Gastroesophageal sphincter (tissue), 3 donors: Measurements from ENCODE around the gene ICOS.

Source experiments
- CTCF ChIP-seq, 4 experiments: fragments of 200-600 bp in 2 of 4; fragments of 450-650 bp in 2 of 4; sonication (generic) in 1 of 4; IDR thresholded peaks; one replicate each; pipeline ENCODE4 v1.5.1; 2017 to 2019; ENCODE audit warnings: antibody characterized with exemption in 4 of 4, mild to moderate bottlenecking in 2 of 4, moderate library complexity in 2 of 4
- EP300 ChIP-seq: sonication (generic); formaldehyde crosslinking; IDR thresholded peaks from one replicate; pipeline ENCODE4 v1.6.1; 2017; ENCODE audit warnings: antibody characterized with exemption, mild to moderate bottlenecking
- POLR2A ChIP-seq, 2 donors: fragments of 450-650 bp; IDR thresholded peaks; one replicate each; pipeline ENCODE4 v1.6.1; 2017; ENCODE audit warnings: antibody characterized with exemption in 2 of 2, mild to moderate bottlenecking in 2 of 2, moderate library complexity in 1 of 2
- POLR2AphosphoS5 ChIP-seq: sonication (generic); formaldehyde crosslinking; IDR thresholded peaks from one replicate; pipeline ENCODE4 v1.6.1; 2017; ENCODE audit warnings: antibody characterized with exemption

- TF ChIP-seq CTCF (IDR thresholded peaks at IDR 0.05) (no peak), POLR2A (IDR thresholded peaks at IDR 0.05) (no peak), EP300 (no peak), POLR2AphosphoS5 (no peak)
Measured at GRCh38 chr2:203905656-203906055, 30.9 kb upstream of the ICOS start.
